ENCODE results near the gene TUBB6.

GRCh38 chr18:12346240-12346565 is 38.2 kb downstream of the TUBB6 start:
- TF ChIP-seq CTCF (IDR thresholded peaks at IDR 0.05) (no peak), POLR2A (IDR thresholded peaks at IDR 0.05) (no peak)

Data from heart left ventricle (tissue), 13 donors.